HL-60 (cell line): Measurements from ENCODE around the gene GRM5.

Experiments used
- DNase-seq, 2 experiments: peaks; one replicate each; pipeline ENCODE4 v3.0.0-alpha.2; 2010 to 2020; ENCODE audit warnings: low read depth in 1 of 2, low spot score in 1 of 2
- H3K27ac ChIP-seq: fragments of 250-450 bp; sonication (Bioruptor Pico); replicated peaks from 2 replicates; pipeline ENCODE4 v1.5.1; 2020; ENCODE audit warnings: mild to moderate bottlenecking, moderate library complexity
- H3K27me3 ChIP-seq: fragments of 250-450 bp; sonication (Bioruptor Pico); 2 replicates; pipeline ENCODE4 v1.5.1; 2021; ENCODE audit warnings: mild to moderate bottlenecking, moderate library complexity; ENCODE audit not compliant: insufficient read depth, poor library complexity, severe bottlenecking
- H3K4me3 ChIP-seq: replicated peaks from 2 replicates; pipeline ENCODE4 v1.5.1; 2011; ENCODE audit warnings: mild to moderate bottlenecking, control low read depth, low read length; ENCODE audit not compliant: insufficient read depth
- GABPA ChIP-seq: IDR thresholded peaks from 2 replicates; pipeline ENCODE4 v1.6.1; 2012; ENCODE audit warnings: low read depth
- POLR2AphosphoS5 ChIP-seq: IDR thresholded peaks from 2 replicates; pipeline ENCODE4 v1.6.1; 2012; ENCODE audit warnings: low read depth
- SPI1 ChIP-seq: IDR thresholded peaks from 2 replicates; pipeline ENCODE4 v1.6.1; 2012; ENCODE audit warnings: low read depth, mild to moderate bottlenecking, borderline replicate concordance
- TF ChIP-seq, protein P1 (sequence below): IDR thresholded peaks from 2 replicates; pipeline ENCODE4 v1.6.1; 2012; ENCODE audit warnings: low read depth; ENCODE audit not compliant: insufficient replicate concordance
- TF ChIP-seq, protein P2 (sequence below): IDR thresholded peaks from one replicate; pipeline ENCODE4 v1.5.1; 2011; ENCODE audit warnings: low read length, control low read depth, inconsistent platforms; ENCODE audit not compliant: insufficient read depth

The GRM5 gene

DNA sequence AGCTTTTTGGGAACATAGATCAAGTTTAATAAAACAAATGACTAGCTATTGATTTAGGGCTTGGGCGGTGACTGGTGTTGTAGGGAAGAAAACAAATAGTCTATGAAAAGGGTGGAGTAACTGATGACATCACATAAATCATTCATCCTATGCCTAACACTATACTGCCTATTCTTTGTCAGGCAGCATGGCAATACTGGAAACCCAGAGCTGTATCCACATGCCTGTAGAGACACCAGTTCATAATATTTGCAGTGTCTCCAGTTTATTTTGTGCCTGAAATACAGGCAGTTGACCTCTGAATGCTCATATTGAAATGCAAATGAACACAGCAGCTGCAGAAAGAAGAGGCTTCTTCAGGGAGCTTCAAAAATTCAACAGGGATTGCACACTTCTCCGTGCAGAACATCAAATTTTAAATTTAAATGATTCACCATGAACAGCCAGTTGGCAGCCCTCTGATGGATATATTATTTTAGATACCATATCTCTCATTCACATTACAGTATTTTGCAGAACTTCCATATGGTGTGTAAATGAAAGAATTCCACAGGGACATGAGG, 445.1 kb downstream of the GRM5 start:
- no peak overlapping the region for H3K27ac ChIP-seq
- no peak overlapping the region for H3K4me3 ChIP-seq
- H3K27me3 ChIP-seq: no peaks in the 10 kb centered on the region
- DNase-seq: no peak
- TF ChIP-seq GABPA: no peak
- TF ChIP-seq, protein P1, sequence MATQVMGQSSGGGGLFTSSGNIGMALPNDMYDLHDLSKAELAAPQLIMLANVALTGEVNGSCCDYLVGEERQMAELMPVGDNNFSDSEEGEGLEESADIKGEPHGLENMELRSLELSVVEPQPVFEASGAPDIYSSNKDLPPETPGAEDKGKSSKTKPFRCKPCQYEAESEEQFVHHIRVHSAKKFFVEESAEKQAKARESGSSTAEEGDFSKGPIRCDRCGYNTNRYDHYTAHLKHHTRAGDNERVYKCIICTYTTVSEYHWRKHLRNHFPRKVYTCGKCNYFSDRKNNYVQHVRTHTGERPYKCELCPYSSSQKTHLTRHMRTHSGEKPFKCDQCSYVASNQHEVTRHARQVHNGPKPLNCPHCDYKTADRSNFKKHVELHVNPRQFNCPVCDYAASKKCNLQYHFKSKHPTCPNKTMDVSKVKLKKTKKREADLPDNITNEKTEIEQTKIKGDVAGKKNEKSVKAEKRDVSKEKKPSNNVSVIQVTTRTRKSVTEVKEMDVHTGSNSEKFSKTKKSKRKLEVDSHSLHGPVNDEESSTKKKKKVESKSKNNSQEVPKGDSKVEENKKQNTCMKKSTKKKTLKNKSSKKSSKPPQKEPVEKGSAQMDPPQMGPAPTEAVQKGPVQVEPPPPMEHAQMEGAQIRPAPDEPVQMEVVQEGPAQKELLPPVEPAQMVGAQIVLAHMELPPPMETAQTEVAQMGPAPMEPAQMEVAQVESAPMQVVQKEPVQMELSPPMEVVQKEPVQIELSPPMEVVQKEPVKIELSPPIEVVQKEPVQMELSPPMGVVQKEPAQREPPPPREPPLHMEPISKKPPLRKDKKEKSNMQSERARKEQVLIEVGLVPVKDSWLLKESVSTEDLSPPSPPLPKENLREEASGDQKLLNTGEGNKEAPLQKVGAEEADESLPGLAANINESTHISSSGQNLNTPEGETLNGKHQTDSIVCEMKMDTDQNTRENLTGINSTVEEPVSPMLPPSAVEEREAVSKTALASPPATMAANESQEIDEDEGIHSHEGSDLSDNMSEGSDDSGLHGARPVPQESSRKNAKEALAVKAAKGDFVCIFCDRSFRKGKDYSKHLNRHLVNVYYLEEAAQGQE: no peak
- TF ChIP-seq SPI1: no peak
- TF ChIP-seq POLR2AphosphoS5: no peak
- TF ChIP-seq, protein P2, sequence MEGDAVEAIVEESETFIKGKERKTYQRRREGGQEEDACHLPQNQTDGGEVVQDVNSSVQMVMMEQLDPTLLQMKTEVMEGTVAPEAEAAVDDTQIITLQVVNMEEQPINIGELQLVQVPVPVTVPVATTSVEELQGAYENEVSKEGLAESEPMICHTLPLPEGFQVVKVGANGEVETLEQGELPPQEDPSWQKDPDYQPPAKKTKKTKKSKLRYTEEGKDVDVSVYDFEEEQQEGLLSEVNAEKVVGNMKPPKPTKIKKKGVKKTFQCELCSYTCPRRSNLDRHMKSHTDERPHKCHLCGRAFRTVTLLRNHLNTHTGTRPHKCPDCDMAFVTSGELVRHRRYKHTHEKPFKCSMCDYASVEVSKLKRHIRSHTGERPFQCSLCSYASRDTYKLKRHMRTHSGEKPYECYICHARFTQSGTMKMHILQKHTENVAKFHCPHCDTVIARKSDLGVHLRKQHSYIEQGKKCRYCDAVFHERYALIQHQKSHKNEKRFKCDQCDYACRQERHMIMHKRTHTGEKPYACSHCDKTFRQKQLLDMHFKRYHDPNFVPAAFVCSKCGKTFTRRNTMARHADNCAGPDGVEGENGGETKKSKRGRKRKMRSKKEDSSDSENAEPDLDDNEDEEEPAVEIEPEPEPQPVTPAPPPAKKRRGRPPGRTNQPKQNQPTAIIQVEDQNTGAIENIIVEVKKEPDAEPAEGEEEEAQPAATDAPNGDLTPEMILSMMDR: no peak

DNA sequence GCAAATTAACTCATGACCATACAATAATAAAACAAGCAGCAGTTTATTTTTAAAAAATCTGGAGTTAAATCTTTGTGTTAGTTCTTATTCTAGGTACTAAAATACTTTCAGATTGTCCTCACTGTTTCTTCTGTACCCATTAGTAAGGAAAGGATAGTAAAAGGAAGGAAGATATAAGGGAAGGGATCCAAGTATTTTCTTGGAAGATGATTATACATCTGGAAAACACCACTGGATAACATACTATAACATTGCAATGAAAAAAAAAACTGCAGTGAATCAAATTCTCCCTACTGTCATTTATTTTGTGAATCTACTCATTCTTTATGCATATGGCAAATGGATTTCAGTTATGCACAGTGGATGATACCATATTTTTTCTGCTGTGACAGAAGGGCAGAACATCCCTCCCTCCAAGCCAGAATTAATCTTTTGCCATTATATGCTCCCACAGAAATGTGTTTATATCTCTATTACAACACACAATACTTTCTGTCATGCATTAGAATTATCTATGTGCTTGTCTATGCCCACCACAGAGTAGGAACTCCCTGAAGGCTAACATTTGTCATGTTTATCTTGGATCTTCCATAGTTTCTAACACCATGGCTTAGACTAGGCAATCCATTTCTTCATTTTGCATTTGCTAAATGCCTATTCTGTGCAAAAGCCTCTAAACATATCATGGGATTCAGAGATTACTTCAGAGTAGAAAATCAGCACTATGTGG, 446.0 kb downstream of the GRM5 start:
- TF ChIP-seq, protein P2: no peak
- TF ChIP-seq POLR2AphosphoS5 (no peak), SPI1 (no peak), GABPA (no peak)
- TF ChIP-seq, protein P1: no peak
- Histone ChIP-seq H3K4me3 (no peak overlapping the region), H3K27ac (no peak overlapping the region), H3K27me3 (no peaks in the 10 kb centered on the region)
- DNase-seq: no peak

DNA sequence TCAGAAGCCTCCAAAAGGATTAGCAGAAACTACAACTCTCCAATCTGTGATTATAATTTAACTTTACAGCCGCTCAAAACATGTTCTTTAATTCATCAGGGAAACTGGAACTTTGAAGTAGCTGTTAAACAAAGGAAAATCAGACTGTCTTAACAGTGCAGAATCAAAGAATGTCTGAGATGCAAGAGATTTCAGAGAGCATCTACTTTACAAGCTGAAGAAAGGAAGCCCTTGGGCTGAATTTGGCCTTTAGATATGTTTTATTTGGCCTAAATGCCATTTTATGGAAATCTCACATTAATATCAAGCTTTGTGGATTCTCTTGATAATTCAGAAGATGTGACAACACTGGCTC, 446.7 kb downstream of the GRM5 start:
- DNase-seq: no peak

More for the DNA sequence above, 446.7 kb downstream of the GRM5 start:
- H3K27me3 ChIP-seq: no peaks in the 10 kb centered on the region
- no peak overlapping the region for H3K27ac ChIP-seq
- TF ChIP-seq SPI1: no peak
- TF ChIP-seq, protein P2: no peak
- no peak for TF ChIP-seq POLR2AphosphoS5
- no peak for TF ChIP-seq GABPA
- TF ChIP-seq, protein P1: no peak
- H3K4me3 ChIP-seq: no peak overlapping the region
